Bone marrow (tissue), 2 donors: Measurements from ENCODE around the gene MYZAP.

ENCODE experiments used
- DNase-seq, 2 donors: peaks; one replicate each; lab custom pipeline; 2025; lab: John Stamatoyannopoulos, UW

Gene MYZAP, protein sequence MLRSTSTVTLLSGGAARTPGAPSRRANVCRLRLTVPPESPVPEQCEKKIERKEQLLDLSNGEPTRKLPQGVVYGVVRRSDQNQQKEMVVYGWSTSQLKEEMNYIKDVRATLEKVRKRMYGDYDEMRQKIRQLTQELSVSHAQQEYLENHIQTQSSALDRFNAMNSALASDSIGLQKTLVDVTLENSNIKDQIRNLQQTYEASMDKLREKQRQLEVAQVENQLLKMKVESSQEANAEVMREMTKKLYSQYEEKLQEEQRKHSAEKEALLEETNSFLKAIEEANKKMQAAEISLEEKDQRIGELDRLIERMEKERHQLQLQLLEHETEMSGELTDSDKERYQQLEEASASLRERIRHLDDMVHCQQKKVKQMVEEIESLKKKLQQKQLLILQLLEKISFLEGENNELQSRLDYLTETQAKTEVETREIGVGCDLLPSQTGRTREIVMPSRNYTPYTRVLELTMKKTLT

DNA sequence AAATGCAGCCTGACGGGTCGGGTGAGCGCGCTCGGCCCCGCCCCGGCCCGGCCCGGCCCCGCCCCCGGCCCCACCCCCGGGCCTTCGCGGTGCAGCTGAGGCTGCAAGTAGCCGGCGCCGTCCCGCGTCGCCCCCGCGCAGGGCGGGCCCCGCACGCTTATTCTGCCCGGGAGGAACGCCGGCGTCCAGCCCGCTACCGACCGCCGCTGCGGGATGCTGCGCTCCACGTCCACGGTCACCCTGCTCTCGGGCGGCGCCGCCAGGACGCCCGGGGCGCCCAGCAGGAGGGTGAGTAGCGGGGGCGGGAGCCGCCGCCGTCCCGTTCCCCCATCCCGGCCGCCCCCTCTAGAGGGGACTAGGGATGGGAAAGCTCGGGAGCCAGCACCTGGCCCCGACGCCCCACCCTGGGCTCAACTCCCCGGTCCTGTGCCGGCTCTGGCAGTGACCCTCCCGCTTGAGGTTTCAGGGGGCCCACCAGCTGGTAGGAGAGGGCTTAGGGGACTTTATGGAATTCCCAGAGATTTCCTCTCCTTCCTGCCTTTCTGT is at the start of gene MYZAP:
Gene MYZAP (plus strand): TSS at position 83 of the 546 bp plus-strand sequence. CDS start 131 bp downstream, at position 214.
- DNase-seq = no peak

DNA sequence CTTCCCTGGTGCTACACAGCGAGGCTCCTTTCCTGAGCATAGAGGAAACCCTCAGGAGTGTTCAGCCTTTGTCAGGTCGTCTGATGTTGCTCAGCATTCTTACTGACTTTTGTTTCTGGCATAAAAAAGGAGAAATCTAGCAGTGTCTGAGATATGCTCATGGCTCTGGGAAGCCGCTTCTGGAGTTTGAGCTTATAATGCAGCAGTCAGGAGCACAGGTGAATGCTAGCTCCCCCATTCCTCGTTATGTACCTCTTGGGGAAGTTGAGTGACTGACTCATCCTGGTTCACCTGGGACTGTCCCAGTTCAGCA is 49.2 kb upstream of the MYZAP start:
- no peak for DNase-seq

DNA sequence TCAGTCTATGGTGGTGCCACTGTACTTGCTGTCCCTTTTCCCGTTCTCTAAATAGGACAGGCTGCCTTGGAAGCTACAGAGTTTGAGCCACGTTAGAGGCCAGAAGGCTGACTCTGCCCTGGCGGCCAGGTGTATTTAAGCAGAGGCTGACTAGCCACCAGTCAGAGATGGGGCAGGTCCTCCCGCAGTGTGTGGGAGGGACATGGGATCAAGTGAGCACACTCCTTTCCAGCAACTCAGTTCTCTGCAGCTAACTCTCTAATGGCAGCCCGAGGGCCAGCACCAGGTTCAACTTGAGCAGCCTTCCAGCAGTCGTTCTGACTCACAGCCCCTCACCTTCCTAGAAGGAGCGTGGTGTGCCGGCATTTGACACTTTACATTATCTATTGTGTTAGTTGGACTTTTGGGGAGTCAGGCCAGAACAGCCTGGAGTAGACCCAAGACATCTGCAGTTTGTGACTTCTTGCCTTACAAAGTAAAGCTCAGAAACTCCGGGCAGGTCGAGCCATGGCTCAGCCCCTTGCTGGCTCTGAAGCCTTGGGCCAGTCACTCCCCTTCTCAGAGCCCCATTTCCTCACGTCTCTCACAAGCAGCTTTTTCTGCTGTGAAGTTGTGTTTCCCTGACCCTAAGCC is 46.7 kb upstream of the MYZAP start:
- no peak for DNase-seq

DNA sequence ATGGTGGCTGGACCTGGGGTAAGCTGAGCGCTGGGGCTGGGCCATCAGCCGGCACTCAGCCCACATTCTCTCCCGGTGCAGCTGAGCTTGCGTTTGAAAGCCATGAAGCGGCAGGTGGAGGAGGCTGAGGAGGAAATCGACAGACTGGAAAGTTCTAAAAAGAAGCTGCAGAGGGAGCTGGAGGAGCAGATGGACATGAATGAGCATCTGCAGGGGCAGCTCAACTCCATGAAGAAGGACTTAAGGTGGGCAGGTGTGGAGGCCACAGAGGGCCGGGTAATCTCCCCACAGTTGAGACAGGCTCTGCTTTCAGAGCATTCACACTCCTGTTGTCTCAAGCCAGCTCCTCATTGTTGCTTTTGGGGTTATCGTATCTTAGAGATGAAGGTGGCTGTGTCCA is 45.7 kb upstream of the MYZAP start:
- no peak for DNase-seq

DNA sequence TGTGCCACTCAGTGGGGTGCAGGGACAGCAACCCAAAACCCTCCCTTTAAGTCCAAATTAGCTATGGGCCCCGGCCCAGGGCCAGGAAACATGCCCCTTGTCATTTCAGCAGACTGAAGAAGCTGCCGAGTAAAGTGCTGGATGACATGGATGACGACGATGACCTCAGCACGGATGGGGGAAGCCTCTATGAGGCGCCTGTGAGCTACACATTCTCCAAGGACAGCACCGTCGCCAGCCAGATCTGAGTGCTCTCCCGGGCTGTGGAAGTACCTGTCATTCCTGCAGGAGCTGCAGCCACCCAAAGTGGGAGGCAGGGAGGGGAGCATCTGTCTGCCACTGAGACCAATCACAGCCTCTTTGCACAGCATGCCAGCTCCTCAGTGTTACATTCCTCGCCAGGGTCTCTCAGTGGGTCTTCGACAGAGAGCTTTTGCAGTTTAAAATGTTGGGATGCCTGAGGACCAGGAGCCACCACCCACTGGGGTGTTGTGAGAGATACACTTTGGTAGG is 44.4 kb upstream of the MYZAP start:
- DNase-seq = no peak

DNA sequence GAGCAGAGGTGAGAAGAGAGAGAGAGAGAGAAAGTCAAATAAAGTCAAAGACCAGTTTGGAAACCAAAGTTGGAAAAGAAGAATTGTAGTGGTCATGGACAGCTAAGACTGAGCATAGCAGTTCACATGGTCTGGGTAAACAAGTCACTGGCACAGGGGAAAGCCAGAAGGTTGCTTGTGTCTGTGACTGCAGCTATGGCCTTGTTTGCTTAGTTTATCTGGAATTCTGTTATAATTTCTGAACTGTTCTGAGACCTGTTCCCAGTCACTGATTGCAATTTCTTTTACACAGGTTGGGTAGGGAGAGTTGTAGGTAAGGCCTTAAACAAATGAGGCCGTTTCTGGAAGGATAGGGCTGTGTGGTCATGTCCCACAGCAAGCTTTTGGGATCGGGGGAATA is 43.4 kb upstream of the MYZAP start:
- no peak for DNase-seq

DNA sequence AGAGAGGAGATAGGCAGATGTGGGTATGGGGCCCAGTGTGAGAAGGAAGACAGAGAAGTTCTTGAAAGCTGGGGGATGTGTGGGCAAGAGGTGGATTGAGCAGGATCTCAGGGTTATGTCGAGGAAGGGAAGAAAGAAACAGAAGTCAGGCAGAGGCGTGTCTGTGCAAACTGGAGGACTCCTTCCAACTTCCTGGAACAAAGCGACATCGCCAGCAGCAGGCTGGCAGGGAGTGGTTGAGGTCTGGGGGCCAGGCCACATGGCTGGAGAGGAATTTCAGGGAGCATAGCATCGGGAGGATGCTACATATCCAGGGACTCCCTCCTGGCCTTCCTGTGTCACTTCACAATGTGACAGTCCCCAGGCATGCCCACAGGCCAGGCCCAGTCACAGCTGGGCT is 42.9 kb upstream of the MYZAP start:
- DNase-seq = no peak

DNA sequence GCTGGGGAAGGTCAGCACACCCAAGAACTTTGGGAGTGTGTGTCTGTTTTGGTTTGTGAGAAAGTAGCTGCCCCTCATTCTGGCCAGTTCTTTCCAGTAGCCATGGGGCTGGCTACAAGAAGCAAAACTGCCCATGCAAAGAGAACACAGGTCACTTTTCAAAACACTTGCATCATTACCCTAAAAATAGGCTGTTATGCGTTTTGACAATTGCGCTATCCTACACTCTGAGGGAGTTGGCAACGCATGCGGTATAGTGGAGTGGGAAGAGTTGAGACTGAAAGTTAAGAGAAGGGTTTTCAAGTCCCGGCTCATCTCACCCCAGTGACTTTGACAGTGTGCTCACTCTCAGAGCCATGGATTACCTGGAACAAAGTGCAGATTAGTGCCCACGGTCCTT is 41.8 kb upstream of the MYZAP start:
- DNase-seq = no peak

DNA sequence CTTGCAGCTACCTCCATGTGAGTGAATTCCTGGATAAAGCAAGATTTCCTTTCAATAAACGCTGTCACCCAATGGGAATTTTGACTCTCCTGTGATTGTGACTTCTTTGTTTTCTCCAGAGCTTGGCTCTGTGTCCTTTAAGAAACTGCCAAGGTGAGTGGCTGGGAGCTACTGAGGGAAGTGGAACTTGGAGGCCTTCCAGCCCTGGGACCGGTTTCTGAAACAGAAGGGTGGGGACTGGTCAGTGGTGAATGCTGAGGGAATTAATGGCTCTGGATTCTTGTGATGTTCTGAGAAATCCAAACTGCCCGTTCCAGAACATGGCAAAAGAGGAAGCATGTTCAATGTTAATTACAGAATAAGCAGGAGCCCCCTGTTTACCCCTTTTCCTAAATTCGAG is 41.1 kb upstream of the MYZAP start:
- no peak for DNase-seq

DNA sequence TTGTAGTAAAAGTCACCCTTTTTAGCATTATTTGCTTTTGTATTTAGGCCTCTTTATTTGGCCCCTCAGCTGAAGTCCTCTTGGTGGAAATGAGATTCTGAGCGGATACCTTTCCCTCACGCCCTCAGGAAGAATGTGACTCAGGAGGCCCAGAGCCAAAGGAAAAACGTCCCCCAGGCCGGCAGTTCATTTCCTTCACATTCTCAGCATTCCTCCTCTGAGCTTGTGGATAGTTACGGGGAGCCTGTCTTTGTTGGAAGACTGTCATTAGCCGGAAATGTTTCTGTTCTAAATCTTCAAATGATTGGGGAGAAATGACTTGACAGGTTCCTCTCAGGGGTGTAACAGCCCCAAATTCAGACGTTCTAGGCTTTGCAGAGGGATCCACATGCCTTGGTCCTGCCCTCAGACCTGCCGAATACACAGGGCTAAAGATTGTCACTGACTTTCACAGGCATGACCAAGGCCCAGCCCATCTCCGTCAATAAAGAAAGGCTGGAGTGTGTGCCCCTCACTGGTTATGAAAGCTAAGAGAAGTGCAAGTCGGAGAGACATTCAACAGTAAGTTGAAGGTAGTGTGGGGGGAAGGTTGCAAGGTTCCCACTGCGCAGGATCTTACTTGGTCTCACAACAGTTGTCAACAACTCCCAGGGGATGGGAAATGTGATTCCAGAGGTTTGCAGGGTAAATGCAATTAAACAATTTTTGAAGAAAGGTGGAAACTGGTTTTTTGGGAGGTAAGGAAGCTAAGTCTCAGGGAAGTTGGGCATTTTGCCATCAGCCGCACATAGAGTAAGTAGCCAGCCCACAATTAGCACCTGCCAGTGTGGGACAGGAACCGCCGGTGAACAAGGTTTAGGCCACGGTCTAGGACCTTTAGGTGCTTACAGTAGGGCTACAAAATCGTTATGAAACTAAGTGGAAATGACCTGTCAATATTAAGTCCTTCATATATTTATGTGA is 39.7 kb upstream of the MYZAP start:
- DNase-seq = no peak

DNA sequence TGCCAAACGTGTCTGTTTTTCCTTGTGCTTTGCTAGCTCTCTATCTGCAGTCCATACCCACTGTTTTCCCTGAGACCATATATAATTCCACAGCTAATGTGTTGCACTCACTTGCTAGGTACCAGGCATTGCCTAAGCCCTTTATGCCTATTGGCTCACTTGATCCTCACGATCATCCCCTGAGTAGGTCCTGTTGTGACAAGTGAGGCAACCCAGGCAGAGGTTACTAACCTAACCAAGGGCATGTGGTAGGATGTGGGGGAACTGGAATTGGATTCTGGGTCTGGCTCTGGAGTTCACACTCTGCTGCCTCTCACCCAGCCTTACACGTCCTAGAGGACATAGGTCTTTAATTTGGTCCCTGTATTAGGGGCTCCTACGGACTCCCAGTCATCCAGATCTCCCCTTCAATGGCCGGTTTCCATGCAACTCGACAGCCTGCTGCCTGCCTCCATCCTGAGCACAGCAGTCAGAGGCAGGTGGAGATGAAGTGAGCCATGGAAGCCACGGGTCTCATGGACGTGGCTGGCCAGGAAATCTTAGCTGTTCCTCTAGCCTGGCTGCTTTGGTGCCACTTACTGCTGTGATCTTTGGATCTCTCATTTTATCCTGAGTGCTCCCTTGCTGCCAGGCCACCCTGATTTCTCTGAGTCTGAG is 38.9 kb upstream of the MYZAP start:
- DNase-seq = no peak

DNA sequence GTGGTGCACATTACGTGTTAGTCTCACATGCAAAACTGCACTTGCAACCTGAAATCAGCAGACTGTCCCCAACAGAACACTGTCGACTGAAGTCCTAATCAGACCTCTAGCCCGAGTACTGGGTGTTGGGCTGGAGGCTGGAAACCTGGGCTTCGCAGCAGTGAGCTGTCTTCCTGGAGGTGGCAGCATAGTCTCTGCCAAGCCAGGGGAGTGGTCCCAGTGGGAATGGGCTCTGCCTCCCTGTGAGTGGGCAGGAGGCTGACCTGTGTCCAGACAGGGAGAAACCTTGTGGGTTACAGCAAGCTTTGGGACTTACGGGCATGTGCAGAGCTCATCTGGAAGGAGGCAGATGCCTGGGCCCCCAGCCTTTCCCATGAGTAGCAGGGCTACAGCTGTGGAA is 38.2 kb upstream of the MYZAP start:
- DNase-seq = no peak

DNA sequence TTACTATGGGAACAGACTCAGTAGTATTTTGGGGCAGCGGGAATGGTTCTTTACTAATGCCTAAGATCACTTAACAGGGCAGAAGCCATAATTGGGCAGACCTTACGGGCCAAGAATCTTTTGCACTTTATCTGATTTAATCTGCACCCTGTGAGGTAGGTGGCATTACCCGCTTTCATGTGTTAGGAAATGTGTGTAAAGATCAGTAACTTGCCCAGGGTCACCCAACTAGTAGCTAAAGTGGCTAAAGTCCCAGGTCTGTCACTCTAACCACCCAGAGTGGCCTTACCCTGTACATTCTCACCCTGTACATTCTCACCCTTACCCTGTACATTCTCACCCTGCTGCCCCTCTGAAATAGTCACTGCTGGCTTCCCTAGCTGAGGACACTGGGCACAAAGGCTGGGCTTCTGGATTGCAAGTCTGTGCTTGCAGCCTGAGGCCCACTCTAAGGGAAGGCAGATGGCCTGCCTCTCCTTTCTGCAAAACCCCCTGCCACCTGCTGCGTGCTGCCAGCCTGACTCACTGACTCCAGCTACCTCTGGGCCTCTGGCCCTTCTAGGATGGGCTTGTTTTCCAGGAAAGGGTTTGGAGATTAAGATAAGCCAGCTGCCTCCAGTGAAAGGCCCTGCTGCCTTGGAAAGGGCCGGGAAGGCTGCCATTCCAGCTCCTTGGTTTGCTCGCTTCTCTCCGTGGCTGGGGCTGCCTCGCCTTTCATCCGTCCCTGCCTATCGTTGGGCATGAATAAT is 37.5 kb upstream of the MYZAP start:
- DNase-seq = no peak

DNA sequence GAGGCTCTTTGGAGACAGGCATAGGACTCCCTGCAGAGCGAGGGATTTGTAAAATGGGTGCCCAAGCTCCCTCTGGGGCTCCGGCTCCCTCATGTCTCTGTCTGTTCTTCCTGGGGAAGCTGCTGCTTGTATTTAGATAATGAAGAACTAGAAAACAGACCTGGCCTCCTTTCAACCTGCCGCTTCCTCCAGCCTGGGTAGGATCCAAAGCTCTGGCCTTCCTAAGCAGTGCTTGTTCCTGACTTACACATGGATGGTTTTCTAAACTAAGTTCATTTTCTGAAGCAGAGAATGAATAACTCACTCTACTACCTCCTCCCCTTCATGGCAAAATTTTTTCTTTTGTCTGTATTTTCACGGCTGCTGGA is 36.9 kb upstream of the MYZAP start:
- no peak for DNase-seq

DNA sequence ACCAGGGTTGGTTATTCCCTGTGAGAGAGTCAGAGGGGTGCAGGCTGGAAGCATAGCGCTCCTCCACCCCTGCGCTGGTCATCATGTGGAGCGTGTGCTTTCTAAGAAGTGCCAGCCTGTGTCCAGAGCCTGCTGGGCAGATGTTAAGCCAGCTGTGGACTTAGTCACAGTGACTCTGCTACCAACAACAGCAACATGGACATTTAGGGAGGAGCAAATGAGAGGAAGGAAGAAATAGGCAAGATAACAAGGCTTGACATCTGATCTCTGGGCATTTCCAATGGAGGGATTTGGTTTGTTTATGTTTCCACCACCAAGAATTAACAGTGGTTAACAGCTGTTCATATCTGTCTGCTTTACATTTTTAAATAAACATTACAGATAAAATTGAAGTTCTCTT is 36.4 kb upstream of the MYZAP start:
- DNase-seq = no peak

DNA sequence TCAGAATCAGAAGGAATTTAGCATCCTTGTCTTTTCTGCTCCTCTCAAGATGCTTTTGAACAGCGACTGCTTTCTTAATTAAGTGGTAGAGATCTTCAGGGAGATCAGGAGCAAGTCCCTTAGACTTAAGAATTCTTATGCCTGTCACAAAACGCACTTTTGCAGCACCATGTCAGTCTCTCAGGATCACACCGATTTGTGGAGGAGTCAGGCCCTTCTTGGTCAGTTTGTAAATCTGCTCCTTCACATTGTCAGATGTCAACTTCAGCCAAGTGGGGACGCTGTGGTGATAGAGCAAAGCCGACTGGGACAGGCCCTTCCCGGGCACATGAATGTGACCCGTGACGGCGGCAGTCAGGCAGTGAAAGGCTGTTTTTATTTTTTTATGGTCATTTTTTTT is 35.7 kb upstream of the MYZAP start:
- DNase-seq = no peak

DNA sequence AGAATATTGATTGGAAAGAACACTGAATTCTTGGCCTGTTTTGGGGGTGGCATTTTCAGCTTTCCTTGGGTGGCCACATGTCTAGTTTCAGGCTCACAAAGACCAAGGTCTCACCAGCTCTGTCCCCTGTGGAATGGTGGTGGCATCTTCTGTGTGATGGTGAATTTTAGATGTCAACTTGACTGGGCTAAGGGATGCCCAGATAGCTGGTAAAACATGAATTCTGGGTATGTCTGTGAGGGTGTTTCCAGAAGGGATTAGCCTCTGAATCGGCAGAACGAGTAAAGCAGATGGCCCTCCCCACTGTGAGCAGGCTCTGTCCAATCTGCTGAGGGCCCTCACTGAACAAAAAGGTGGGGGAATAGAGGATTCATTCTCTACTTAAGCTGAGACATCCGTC is 34.4 kb upstream of the MYZAP start:
- no peak for DNase-seq

DNA sequence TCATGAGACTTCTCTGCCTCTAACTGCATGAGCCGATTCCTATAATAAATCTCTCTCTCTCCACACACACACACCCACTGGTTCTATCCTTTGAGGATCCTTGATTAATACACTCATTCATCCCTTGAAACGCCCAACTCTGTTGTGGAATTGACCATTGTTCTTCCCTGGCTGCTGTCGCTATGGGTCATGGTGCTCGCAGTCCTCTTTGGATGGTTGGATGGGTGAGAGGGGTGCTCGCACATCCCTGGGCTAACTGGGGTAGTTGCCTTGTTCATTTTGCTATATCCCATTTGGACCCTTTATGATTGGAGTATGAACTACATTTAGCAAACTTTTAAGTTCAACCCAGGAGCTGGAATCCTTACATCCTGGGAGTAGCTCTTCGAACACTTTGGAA is 33.9 kb upstream of the MYZAP start:
- DNase-seq = no peak

DNA sequence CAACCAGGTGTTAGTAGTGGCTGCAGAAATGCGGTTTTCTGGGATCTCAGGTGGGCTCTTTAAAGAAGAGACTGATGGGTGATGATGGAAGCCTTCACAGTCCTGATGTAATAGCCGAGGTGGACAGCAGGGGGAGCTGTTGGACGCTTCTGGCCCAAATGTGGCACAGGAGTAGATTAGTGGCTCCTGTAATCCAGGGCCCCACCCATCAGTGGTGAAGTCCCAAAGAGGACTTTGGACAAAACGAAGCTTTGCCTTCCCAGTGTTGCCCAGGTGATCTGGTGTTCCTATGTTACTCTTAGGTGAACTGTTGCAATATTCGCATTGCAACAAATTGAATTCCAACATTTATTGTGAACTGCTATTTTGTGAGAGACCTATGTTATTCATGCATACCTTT is 31.8 kb upstream of the MYZAP start:
- peak; percentile 19 to 34 for DNase-seq

DNA sequence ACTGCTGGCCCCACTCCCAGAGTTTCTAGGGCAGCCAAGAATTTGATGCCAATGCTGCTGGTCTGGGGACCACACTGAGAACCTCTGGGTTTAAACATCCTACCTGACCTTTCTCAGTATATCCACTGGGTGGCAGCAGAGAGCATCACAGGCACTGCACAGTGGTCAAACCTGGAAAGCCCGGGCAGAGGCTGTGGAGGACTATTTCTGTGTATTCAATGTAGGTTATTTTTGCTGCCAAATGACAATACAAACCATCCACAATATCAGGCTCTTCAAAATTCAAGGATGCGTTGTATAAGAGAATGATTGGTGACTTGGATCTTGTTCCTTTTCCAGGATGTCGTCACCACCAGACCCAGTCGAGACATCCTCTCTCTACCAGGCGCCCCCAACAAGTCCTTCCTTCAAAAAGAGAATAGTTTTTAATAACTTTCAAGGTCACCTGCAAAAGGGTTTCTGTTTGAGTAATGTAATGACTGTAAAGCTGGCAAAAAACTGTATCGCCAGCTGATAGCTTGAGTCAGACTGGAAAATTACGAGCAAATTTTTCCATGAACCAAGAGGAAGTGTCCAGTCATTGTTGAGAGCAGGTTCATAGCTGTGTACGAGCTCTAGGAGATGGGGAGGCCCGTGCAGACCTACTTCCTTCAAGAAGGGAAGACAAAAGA is 30.5 kb upstream of the MYZAP start:
- peak; percentile 18 to 55 for DNase-seq
